Ishikawa (cell line): ENCODE data around the gene FHL2.

Experiments
- CEBPB ChIP-seq: IDR thresholded peaks from 2 replicates; pipeline ENCODE4 v1.6.1; 2012
- EGR1 ChIP-seq: IDR thresholded peaks from 2 replicates; pipeline ENCODE4 v1.6.1; 2012
- EP300 ChIP-seq: IDR thresholded peaks from 2 replicates; pipeline ENCODE4 v1.6.1; 2012; ENCODE audit warnings: borderline replicate concordance
- FOXM1 ChIP-seq: IDR thresholded peaks from 2 replicates; pipeline ENCODE4 v1.6.1; 2012; ENCODE audit warnings: low read depth, borderline replicate concordance
- NFIC ChIP-seq: IDR thresholded peaks from 2 replicates; pipeline ENCODE4 v1.6.1; 2012
- RAD21 ChIP-seq: IDR thresholded peaks from 2 replicates; pipeline ENCODE4 v1.6.1; 2012; ENCODE audit warnings: low read depth
- TAF1 ChIP-seq: IDR thresholded peaks from 2 replicates; pipeline ENCODE4 v1.6.1; 2012; ENCODE audit warnings: low read depth, mild to moderate bottlenecking
- TCF12 ChIP-seq: IDR thresholded peaks from 2 replicates; pipeline ENCODE4 v1.6.1; 2012; ENCODE audit warnings: low read depth
- YY1 ChIP-seq: IDR thresholded peaks from 2 replicates; pipeline ENCODE4 v1.6.1; 2012; ENCODE audit warnings: low read depth
- TF ChIP-seq, protein P1 (sequence below): IDR thresholded peaks from 2 replicates; pipeline ENCODE4 v1.6.1; 2012; ENCODE audit warnings: low read depth, mild to moderate bottlenecking
- TF ChIP-seq, protein P2 (sequence below): IDR thresholded peaks from 2 replicates; pipeline ENCODE4 v1.6.1; 2012
- TF ChIP-seq, protein P3 (sequence below): IDR thresholded peaks from 2 replicates; pipeline ENCODE4 v1.6.1; 2012

DNA sequence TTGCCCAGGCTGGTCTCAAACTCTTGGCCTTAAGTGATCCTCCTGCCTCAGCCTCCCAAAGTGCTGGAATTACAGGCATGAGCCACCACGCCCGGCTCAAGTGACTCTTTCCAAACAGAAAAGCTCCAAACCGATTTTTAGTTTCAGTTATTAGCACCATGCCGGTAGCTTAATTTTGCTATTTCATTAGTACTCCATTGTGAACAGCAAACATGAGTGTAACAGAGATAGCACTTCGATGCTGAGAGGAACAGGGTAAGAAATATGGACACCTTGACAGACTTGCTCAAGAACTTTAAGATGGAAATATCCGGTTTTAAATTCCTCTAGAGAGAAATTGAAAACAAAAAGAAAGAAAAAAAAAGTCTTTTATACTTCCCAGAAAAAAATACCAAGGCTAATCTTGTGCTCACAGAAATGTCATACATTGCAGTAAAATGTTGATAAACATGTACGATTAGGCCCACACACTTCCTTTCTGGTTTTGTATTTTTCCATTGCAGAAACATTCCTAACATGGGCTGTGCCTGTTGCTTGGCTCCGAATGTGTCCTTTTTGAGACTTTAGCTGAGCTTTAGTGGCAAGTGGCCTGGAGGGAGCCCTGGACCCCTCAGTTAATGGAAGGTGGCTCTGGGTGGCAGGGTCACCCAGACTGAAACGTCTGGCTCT, 18.3 kb downstream of the FHL2 start:
- TF ChIP-seq, protein P1, sequence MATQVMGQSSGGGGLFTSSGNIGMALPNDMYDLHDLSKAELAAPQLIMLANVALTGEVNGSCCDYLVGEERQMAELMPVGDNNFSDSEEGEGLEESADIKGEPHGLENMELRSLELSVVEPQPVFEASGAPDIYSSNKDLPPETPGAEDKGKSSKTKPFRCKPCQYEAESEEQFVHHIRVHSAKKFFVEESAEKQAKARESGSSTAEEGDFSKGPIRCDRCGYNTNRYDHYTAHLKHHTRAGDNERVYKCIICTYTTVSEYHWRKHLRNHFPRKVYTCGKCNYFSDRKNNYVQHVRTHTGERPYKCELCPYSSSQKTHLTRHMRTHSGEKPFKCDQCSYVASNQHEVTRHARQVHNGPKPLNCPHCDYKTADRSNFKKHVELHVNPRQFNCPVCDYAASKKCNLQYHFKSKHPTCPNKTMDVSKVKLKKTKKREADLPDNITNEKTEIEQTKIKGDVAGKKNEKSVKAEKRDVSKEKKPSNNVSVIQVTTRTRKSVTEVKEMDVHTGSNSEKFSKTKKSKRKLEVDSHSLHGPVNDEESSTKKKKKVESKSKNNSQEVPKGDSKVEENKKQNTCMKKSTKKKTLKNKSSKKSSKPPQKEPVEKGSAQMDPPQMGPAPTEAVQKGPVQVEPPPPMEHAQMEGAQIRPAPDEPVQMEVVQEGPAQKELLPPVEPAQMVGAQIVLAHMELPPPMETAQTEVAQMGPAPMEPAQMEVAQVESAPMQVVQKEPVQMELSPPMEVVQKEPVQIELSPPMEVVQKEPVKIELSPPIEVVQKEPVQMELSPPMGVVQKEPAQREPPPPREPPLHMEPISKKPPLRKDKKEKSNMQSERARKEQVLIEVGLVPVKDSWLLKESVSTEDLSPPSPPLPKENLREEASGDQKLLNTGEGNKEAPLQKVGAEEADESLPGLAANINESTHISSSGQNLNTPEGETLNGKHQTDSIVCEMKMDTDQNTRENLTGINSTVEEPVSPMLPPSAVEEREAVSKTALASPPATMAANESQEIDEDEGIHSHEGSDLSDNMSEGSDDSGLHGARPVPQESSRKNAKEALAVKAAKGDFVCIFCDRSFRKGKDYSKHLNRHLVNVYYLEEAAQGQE = no peak
- no peak for TF ChIP-seq RAD21
- TF ChIP-seq, protein P2, sequence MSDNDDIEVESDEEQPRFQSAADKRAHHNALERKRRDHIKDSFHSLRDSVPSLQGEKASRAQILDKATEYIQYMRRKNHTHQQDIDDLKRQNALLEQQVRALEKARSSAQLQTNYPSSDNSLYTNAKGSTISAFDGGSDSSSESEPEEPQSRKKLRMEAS = no peak
- TF ChIP-seq NFIC = no peak
- TF ChIP-seq EGR1 = no peak
- no peak for TF ChIP-seq FOXM1
- no peak for TF ChIP-seq EP300
- TF ChIP-seq YY1 = no peak
- no peak for TF ChIP-seq TCF12
- no peak for TF ChIP-seq TAF1
- TF ChIP-seq CEBPB = no peak
- TF ChIP-seq, protein P3, sequence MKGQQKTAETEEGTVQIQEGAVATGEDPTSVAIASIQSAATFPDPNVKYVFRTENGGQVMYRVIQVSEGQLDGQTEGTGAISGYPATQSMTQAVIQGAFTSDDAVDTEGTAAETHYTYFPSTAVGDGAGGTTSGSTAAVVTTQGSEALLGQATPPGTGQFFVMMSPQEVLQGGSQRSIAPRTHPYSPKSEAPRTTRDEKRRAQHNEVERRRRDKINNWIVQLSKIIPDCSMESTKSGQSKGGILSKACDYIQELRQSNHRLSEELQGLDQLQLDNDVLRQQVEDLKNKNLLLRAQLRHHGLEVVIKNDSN = no peak
